Omental fat pad (tissue), 4 donors: ENCODE measurements around the gene TRIM69. TPM values are rescaled to one million over a fixed set of nuclear protein-coding genes. Genes with fewer than 3 reads are reported as not detected.
"Not testable (repeated sequence)": the region's sequence is repeated elsewhere in the genome, so short reads cannot be mapped to it uniquely, and the experiment has no call there.

Source experiments
- ATAC-seq: fragments of 150-250 bp; one replicate; pipeline ENCODE4 v1.9.1; 2016; ENCODE audit warnings: mild to moderate bottlenecking, moderate library complexity; ENCODE audit not compliant: low FRiP score
- DNase-seq: peaks from one replicate; pipeline ENCODE4 v3.0.0-alpha.2; 2019; ENCODE audit warnings: low spot score
- total RNA-seq, 4 donors: library from RNA; depleted of rRNA; stranded (reverse); fragments of >200 nt; gene quantifications; one replicate each; pipeline ENCODE4 v1.1.0, GENCODE V29; 2016
- TF ChIP-seq, protein P1 (sequence below), 3 donors: fragments of 450-650 bp; IDR thresholded peaks; one replicate each; pipeline ENCODE4 v1.5.1; 2016 to 2017; ENCODE audit warnings: antibody characterized with exemption in 3 of 3, mild to moderate bottlenecking in 3 of 3, moderate library complexity in 2 of 3

TRIM69 gene
- total RNA-seq, 4 donors from 2014 or later = 11.9 to 31.1 (median 16.3) TPM

DNA sequence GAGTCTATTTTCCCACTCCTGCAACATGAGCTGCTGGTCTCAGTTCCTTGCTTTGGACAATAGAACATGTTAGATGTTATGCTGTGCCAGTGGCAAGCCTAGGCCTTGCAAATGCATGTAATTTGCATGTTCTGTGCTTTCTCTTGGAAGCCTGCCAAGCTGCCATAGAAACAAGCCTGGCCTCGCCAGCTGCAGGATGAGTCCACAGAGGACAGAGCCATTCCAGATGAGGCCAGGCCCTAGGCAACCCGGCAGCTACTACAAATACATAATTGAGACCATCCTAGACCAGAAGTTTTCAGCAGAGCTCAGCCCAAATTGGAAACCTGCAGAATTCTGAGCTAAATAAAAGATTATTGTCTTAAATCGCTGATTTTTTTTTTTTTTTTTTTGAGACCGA, 39.6 kb downstream of the TRIM69 start:
- DNase-seq = no peak
- TF ChIP-seq, protein P1, sequence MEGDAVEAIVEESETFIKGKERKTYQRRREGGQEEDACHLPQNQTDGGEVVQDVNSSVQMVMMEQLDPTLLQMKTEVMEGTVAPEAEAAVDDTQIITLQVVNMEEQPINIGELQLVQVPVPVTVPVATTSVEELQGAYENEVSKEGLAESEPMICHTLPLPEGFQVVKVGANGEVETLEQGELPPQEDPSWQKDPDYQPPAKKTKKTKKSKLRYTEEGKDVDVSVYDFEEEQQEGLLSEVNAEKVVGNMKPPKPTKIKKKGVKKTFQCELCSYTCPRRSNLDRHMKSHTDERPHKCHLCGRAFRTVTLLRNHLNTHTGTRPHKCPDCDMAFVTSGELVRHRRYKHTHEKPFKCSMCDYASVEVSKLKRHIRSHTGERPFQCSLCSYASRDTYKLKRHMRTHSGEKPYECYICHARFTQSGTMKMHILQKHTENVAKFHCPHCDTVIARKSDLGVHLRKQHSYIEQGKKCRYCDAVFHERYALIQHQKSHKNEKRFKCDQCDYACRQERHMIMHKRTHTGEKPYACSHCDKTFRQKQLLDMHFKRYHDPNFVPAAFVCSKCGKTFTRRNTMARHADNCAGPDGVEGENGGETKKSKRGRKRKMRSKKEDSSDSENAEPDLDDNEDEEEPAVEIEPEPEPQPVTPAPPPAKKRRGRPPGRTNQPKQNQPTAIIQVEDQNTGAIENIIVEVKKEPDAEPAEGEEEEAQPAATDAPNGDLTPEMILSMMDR (IDR thresholded peaks at IDR 0.05) = no peak
- no peak for ATAC-seq

- DNase-seq = no peak
- TF ChIP-seq, protein P1 (IDR thresholded peaks at IDR 0.05) = no peak
- ATAC-seq = no peak
Observed at GRCh38 chr15:44779761-44780160, 43.4 kb downstream of the TRIM69 start.

DNA sequence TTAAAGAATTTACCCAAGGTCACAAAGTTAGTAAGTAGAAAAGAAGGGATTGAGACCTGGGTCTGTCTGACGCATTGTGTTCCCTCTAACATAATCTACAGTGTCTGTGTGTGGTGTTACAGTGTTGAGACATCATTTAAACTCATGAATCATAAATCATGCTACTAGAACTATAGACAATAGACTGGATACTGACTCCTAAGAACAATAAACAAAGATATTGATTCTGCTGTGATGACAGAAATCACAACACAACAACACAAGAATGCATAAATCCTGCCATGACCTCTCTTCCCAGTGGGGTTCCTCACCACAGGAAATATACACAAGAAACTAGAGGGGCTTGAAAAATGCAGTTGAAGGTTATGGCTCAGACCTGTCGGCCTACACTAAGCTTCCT, 44.3 kb downstream of the TRIM69 start:
- DNase-seq (no peak), ATAC-seq (no peak)
- TF ChIP-seq, protein P1 (IDR thresholded peaks at IDR 0.05) = no peak

DNA sequence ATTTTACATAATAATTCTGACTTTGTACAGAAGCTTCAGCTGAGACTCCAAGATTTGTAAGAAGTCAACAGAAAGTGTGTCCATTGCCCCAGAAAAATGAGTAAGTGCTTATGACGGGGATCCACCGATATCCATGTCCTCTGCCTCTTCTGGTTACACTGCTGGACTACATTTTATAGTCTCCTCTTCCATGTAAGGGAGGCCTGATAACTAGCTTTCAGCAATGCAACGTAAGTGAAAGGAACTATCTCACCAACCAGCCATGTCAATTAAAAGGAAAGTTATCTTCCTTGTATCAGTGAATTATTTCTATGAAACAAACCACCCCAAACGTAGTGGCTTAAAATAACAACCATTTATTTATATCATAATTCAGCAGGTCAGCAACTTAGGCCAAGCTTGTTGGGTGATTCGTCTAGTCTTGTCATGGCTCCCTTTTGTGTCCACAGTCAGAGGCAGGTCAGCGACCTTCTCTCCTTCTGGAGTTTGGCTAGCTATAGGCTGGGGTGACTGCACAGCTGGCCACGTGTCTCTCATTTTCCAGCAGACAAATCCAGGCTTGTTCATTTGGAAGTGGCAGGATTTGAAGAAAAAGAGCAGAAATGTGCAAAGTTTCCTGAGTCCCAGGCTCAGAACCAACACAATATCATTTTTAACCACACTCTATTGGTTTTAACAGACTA, 44.9 kb downstream of the TRIM69 start:
- DNase-seq = no peak
- TF ChIP-seq, protein P1 (IDR thresholded peaks at IDR 0.05) = no peak
- no peak for ATAC-seq

GRCh38 chr15:44782516-44782915, 46.2 kb downstream of the TRIM69 start:
- TF ChIP-seq, protein P1 (IDR thresholded peaks at IDR 0.05) = no peak
- DNase-seq (no peak), ATAC-seq (no peak)

DNA sequence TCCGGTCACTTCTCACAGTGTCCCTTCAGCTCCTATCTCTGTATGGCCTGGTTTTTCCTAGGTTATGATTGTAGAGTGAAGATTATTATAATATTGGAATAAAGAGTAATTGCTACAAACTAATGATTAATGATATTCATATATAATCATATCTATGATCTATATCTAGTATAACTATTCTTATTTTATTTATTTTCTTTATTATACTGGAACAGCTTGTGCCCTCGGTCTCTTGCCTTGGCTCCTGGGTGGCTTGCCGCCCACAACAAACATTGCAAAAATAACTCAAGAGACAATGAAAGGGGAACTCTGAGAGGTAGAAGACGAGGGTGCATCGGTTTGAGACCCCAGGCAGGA, 48.6 kb downstream of the TRIM69 start:
- DNase-seq, ATAC-seq: not testable (repeated sequence)

GRCh38 chr15:44788748-44789147, 52.4 kb downstream of the TRIM69 start:
- TF ChIP-seq, protein P1 (IDR thresholded peaks at IDR 0.05) = no peak
- DNase-seq = no peak
- no peak for ATAC-seq
